H54 (cell line): Measurements from ENCODE around the gene ZBTB16.

ENCODE experiments used
- DNase-seq: peaks from one replicate; pipeline ENCODE4 v3.0.0; 2011; ENCODE audit warnings: low spot score, mixed read lengths; ENCODE audit not compliant: insufficient read length
- FAIRE-seq: peaks from 3 replicates; lab custom pipeline; 2011; peaks lifted over from hg19 to GRCh38; lab: Jason Lieb, UNC
- POLR2A ChIP-seq: IDR thresholded peaks from 2 replicates; pipeline ENCODE4 v1.6.1; 2011; ENCODE audit warnings: low read depth, mild to moderate bottlenecking, low read length

The ZBTB16 gene

DNA sequence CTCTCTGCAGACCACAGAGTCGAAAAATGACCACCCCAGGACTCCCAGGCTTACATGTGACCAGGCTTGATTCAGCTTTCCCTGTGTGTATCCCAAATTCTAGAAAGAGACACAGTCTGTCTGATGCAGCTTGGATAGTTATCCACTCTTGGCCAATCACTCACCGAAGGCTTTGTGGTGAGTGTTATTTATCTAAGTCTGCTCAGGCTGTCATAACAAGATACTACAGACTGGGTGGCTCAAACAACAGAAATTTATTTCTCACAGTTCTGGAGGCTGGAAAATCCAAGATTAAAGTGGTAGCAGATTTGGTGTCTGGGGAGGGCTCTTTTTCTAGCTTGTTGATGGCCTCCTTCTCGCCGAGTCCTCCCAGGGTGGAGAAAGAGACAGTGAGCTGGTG is 63.2 kb downstream of the ZBTB16 start:
- no peak for TF ChIP-seq POLR2A
- no peak for FAIRE-seq

DNA sequence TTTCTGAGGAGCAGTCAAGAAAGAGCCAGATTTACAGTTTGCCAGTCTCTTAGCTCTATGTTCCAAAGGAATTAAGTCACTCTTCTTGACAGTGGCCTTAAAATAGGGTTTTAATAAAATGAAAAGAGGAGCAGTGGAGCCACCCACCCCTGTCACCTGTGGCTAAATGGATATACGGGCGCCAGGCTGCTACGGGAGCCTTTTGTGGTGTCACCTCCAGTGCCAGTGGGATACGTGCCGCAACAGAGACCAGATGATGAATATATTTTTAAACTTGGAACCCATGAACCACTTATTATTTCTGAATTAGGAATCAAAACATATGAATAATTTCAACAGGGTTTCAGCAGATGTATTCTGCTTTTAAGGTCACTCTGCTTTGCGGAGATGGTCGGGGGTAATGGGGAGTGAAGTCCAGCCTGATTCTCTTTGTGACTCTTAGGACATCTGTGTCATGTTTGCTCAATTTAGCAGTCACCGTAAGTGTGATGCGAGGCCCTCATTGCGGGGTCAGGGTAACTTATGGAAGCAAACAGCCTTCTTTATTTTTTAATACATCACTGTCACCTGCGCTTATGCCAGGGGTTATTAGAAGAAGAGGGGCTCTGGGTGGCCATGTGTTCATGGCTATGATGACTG is 64.3 kb downstream of the ZBTB16 start:
- no peak for DNase-seq
- no peak for FAIRE-seq
- TF ChIP-seq POLR2A = no peak

More for the DNA sequence above, 63.2 kb downstream of the ZBTB16 start:
- DNase-seq = no peak

- DNase-seq (no peak), FAIRE-seq (no peak)
- TF ChIP-seq POLR2A = no peak
These were observed 65.2 kb downstream of the ZBTB16 start for GRCh38 chr11:114124601-114125144.

GRCh38 chr11:114125531-114125930 is 66.0 kb downstream of the ZBTB16 start:
- DNase-seq = no peak

DNA sequence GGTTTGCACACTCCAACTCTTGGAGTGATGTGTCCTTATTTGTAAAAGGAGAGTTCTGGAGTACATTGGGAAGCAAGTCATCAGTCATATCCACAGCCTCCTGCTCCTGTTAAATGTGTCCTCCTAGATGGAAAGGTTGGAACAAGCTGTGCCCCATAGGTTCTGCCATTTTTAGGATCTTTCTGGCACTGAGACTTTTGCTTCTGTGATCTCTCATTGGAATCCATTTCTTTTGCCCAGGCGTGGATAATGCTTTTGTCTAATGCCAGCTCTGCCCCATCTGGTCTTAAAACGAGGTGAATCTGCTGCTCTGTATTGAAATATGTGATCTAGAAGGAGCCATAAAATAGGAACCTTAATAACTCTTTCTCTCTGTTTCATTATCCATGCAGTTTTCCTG is 66.4 kb downstream of the ZBTB16 start:
- no peak for TF ChIP-seq POLR2A
- no peak for DNase-seq
- FAIRE-seq = no peak

More at GRCh38 chr11:114125531-114125930, 66.0 kb downstream of the ZBTB16 start:
- TF ChIP-seq POLR2A = no peak
- no peak for FAIRE-seq

DNA sequence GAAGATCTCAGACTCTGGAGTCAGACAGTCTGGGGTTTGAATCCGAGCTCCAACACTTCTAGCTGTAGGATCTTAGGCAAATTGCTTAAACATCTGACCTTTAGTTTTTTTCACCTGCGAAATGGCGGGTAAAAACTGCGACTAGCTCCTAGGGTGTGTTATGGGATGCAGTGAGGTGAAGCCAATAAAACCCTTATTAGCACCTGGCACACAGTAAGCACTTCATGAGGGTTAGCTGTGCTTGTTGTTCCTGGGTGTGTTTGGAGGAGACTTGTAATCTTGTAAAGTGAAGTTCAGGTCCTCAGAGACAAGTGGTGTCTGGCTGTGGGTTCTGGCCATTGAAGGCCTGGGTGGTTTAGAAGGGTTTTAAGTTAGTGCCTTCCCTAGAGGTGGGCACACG is 68.9 kb downstream of the ZBTB16 start:
- FAIRE-seq (no peak), DNase-seq (no peak)
- no peak for TF ChIP-seq POLR2A

DNA sequence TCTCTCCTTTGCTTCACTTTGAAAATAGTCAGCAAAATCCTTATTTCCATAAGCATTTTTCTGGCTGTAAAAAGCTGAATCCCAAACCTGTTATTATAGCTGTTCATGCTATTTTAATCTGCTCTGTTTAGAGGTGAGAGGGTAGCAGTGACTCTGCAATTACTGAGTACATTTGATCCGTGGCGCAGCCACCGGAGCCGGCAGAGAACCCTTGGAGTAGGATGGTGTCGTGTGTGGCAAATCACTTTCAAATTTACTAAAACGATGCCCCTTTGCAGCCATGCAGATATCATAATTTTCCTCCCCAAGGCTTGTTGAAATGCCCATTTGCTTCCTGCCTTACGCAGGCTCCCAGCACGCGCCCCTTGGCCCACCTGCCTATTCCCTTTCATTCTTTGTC is 69.6 kb downstream of the ZBTB16 start:
- TF ChIP-seq POLR2A = no peak
- DNase-seq = no peak
- FAIRE-seq = no peak

DNA sequence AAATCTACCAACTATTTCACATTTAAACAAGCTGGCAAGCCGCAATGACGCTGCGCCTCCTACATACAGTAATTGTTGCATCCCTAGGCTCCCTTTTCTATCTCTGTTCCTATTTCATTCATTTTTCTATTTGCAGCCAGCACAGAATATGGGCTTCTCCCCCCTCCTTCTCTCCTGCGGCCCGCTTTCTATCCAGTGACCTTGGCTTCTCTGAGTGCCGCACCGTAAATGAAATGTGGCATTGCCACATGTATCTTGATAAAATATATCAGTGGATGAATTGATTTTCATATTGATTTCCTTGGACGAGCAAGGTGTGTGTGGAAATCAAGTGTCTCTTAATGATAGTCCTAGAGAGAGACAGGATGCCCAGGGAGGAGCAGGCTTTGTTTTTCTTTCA is 70.2 kb downstream of the ZBTB16 start:
- no peak for FAIRE-seq
- TF ChIP-seq POLR2A = no peak
- no peak for DNase-seq

DNA sequence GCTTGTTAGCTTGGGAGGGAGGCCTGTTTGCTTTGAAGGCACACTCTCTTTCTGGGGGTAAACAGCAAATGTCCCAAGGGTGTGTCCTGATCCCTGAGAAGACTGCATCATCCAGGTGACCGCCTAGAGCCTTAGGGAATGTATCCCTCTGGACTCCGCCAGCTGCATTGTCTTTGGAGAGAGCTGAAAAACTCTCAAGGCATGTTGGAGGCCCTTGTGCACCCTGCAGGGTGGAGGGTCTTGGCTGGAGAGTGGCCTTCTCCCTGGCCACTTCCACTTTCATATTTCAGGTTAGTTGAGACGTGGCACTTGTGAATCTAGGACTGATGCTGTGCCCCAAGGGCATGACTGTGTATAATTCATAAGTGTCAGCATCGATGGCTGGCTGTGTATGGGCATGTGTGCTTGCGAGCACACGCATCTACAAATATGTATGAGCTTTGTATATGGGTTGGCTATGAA is 70.6 kb downstream of the ZBTB16 start:
- no peak for FAIRE-seq
- no peak for DNase-seq
- no peak for TF ChIP-seq POLR2A

DNA sequence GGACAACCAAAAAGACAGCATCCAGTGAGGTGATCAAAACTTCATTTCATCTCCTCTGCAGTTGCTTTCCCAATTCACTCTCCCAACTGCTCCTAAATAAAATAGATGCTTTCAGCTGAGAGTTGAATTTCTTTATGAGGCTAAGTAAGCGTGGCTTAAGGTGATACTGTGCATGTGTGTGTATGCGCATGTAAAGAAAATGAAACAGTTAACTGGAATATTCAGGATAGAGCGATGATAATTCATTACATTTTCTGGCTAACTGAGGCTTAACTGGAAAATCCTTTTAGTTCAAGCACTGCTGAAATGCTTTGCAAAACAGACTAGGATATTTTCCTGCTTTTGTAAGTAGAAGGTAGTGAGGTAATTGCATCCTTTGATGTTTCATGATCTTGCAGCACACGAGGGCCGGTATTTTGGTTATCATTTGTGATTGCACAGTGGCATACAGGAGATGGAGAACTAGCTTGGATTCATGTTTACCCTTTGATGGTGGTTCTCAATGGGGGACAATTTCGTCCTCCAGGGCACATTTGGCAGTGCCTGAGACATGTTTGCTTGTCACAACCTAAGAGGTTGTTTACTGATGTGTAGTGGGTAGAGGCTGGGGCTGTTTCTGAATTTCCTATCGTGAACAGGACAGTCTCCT is 71.2 kb downstream of the ZBTB16 start:
- no peak for TF ChIP-seq POLR2A
- no peak for DNase-seq
- FAIRE-seq = no peak

GRCh38 chr11:114131461-114131864 is 72.0 kb downstream of the ZBTB16 start:
- TF ChIP-seq POLR2A = no peak
- no peak for FAIRE-seq
- DNase-seq = no peak

DNA sequence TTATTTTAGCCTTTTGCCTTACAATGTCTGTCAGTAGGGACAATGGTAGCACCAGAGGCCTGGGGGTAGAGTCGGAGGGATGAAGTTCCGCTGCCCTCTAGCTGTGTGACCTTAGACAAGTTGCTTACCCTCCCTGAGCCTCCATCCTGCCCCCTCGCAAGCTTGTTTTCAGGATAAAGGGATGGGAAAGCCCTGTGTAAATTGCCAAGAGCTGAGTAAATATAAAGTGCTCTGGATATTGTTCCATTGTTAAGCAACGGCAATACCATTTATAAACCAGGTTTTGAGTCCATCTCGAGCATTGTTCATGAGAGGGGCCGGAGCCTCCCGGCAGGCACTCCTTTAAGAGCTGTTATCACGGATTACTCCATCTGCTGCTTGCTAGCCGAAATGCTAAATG is 72.9 kb downstream of the ZBTB16 start:
- FAIRE-seq (no peak), DNase-seq (no peak)
- no peak for TF ChIP-seq POLR2A

DNA sequence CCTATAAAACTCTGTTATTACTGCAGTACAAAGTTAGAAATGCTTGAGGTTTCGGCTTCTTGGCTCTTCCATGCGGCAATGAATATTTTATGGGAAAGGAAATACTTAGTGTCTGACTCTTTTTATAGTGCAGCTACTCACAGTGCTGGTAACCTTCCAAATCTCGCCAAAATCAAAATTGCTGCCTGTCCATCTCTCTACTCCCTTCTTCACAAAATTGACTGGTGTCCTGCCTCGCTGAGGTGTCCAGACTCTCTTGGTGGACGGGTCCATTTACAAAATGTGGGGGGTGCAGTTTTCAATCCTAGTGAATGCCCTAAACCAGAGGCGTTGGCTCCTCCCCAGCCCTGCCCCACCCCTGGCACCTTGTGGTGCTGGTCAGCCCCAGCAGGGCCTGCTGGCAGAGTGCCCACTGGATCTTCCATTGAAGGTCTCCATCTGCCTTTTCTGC is 73.5 kb downstream of the ZBTB16 start:
- no peak for DNase-seq
- no peak for FAIRE-seq
- TF ChIP-seq POLR2A = no peak

- no peak for FAIRE-seq
- TF ChIP-seq POLR2A = no peak
- DNase-seq = no peak
These were observed 74.2 kb downstream of the ZBTB16 start for GRCh38 chr11:114133548-114134329.
